SK-MEL-5 (cell line): ENCODE data around the gene RBP2. TPM values are rescaled to one million over a fixed set of nuclear protein-coding genes. Genes with fewer than 3 reads are reported as not detected.
"Not testable (repeated sequence)": the region's sequence is repeated elsewhere in the genome, so short reads cannot be mapped to it uniquely, and the experiment has no call there.

Experiments used
- DNase-seq: peaks from one replicate; pipeline ENCODE4 v3.0.0-alpha.2; 2016; ENCODE audit warnings: low read depth, low spot score
- in situ Hi-C: cut with HindIII; loops from 2 replicates; pipeline ENCODE4 v1.10.0; 2016; ENCODE audit warnings: low sequenced_read_pairs, high pct_unique_total_duplicates, low pct_unique_long_range_greater_than_20kb
- total RNA-seq: library from RNA; depleted of rRNA; stranded (reverse); fragments of >200 nt; shearing (Covaris generic); gene quantifications from 2 replicates; pipeline ENCODE4 v1.2.3, GENCODE V29; 2014; rRNA removed

The RBP2 gene
- total RNA-seq, 1 experiment from 2014 or later: not detected

GRCh38 chr3:139423232-139423631, 53.1 kb downstream of the RBP2 start:
- in situ Hi-C loops: no loop called here
- no peak for DNase-seq

- in situ Hi-C loops: no loop called here
- no peak for DNase-seq
Measured at GRCh38 chr3:139421460-139421859, 54.9 kb downstream of the RBP2 start.

GRCh38 chr3:139421040-139421439, 55.3 kb downstream of the RBP2 start:
- in situ Hi-C loops: no loop called here
- no peak for DNase-seq

GRCh38 chr3:139418144-139418543, 58.2 kb downstream of the RBP2 start:
- in situ Hi-C loops: no loop called here
- DNase-seq: no peak

- in situ Hi-C loops: no loop called here
- DNase-seq: no peak
Measured at GRCh38 chr3:139416275-139416674, 60.0 kb downstream of the RBP2 start.

- DNase-seq: no peak
- in situ Hi-C loops: no loop called here
Measured at GRCh38 chr3:139414608-139415224, 61.6 kb downstream of the RBP2 start.

- in situ Hi-C loops, DNase-seq: not testable (repeated sequence)
Measured at GRCh38 chr3:139412891-139413290, 63.4 kb downstream of the RBP2 start.

Other genes starting within 250 kb of the RBP2 start
- 129 and 177 TPM in 2 replicates for gene MRPS22, start 132.5 kb downstream of the RBP2 start, total RNA-seq
- 184 and 197 TPM in 2 replicates for gene COPB2, start 86.9 kb downstream of the RBP2 start, total RNA-seq
- gene RBP1, start 63.2 kb upstream of the RBP2 start, total RNA-seq: not detected in 2 replicates
- 0.85 and 0.93 TPM in 2 replicates for gene NMNAT3, start 201.5 kb upstream of the RBP2 start, total RNA-seq